Peyer's patch (tissue), 4 donors: Measurements from ENCODE around the gene PTCH1. TPM values are rescaled to one million over a fixed set of nuclear protein-coding genes. Genes with fewer than 3 reads are reported as not detected.

Experiments
- DNase-seq, 3 donors: peaks; one replicate each; pipeline ENCODE4 v3.0.0-alpha.2; 2017 to 2019
- H3K27ac ChIP-seq, 4 donors: fragments of 200-600 bp; sonication (generic); one replicate each; pipeline ENCODE4 v1.5.1; 2016 to 2019
- H3K27me3 ChIP-seq, 2 donors: fragments of 200-600 bp; sonication (generic); one replicate each; pipeline ENCODE4 v1.5.1; 2019
- H3K36me3 ChIP-seq, 3 donors: fragments of 200-600 bp; sonication (generic); one replicate each; pipeline ENCODE4 v1.5.1; 2016 to 2019
- H3K4me1 ChIP-seq, 4 donors: fragments of 200-600 bp; sonication (generic); one replicate each; pipeline ENCODE4 v1.5.1; 2016 to 2019
- H3K4me3 ChIP-seq, 4 donors: fragments of 200-600 bp; sonication (generic); 1 replicate in 3 of 4; 2 replicates in 1 of 4; pipeline ENCODE4 v1.5.1; 2016 to 2019; ENCODE audit warnings: mild to moderate bottlenecking in 1 of 4
- H3K9me3 ChIP-seq, 4 donors: fragments of 200-600 bp; sonication (generic); one replicate each; pipeline ENCODE4 v1.5.1; 2016 to 2019; ENCODE audit warnings: mild to moderate bottlenecking in 1 of 4
- POLR2A ChIP-seq, 2 donors: fragments of 450-650 bp; IDR thresholded peaks; one replicate each; pipeline ENCODE4 v1.5.1; 2017; ENCODE audit warnings: antibody characterized with exemption in 2 of 2, mild to moderate bottlenecking in 2 of 2, moderate library complexity in 2 of 2
- total RNA-seq, 4 donors: library from RNA; depleted of rRNA; stranded (reverse); fragments of >200 nt; gene quantifications; one replicate each; pipeline ENCODE4 v1.1.0, GENCODE V29; 2016
- TF ChIP-seq, protein P1 (sequence below), 6 experiments: fragments of 450-650 bp in 4 of 6; fragments of 200-600 bp in 2 of 6; sonication (generic) in 1 of 6; IDR thresholded peaks; one replicate each; pipeline ENCODE4 v1.5.1; 2017 to 2019; ENCODE audit warnings: antibody characterized with exemption in 6 of 6, mild to moderate bottlenecking in 3 of 6, moderate library complexity in 1 of 6

PTCH1 gene
- total RNA-seq, 4 donors from 2014 or later: 16.5 to 71.0 (median 24.0) TPM

DNA sequence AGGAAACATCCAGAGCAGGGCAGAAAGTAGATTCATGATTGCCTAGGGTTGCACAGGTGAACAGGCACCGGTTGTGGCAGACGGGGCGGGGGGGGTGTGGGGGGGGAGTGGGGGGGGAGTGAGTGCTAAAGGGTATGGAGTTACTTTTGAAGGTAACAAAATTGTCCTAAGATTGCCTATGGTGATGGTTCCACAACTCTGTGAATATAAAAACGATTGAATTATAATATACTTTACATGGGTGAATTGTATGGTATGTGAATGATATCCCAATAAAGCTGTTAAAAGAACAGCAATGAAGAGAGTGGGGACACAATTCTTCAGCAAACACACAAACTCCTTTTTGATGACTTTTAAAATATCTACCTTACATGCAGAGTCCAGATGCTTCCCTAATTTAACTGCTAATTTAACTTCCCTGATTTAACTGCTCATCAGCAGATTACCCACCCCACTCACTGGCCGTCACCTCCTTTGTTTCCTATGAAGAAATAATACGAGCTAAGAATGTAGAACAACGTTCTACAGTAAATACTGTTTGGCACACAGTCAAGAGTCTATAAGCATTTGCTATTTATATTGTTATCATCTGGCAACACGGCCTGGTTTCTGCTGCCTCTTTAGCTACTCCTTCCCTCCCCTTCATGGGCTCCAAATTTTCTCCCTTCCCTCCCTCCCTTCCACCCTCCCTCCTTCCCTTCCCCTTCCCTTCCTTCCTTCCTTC is 83.5 kb downstream of the PTCH1 start:
- TF ChIP-seq POLR2A (IDR thresholded peaks at IDR 0.05): no peak
- TF ChIP-seq, protein P1, sequence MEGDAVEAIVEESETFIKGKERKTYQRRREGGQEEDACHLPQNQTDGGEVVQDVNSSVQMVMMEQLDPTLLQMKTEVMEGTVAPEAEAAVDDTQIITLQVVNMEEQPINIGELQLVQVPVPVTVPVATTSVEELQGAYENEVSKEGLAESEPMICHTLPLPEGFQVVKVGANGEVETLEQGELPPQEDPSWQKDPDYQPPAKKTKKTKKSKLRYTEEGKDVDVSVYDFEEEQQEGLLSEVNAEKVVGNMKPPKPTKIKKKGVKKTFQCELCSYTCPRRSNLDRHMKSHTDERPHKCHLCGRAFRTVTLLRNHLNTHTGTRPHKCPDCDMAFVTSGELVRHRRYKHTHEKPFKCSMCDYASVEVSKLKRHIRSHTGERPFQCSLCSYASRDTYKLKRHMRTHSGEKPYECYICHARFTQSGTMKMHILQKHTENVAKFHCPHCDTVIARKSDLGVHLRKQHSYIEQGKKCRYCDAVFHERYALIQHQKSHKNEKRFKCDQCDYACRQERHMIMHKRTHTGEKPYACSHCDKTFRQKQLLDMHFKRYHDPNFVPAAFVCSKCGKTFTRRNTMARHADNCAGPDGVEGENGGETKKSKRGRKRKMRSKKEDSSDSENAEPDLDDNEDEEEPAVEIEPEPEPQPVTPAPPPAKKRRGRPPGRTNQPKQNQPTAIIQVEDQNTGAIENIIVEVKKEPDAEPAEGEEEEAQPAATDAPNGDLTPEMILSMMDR (IDR thresholded peaks at IDR 0.05): no peak
- H3K27ac ChIP-seq: no peak overlapping the region

DNA sequence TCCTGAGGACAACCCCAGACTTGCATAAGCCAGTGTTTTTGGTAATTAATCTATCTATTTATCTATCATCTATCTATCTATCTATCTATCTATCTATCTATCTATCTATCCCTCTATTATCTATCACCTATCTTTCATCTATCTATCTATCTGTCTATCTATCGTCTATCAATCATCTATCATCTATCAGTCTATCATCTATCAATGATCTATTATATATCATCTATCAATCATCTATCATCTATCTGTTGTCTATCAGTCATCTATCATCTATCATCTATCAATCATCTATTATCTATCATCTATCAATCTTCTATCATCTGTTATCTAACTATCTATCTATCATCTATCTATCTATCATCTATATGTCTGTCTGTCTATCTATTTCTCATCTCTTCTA is 85.5 kb downstream of the PTCH1 start:
- no peak for TF ChIP-seq POLR2A (IDR thresholded peaks at IDR 0.05)
- TF ChIP-seq, protein P1 (IDR thresholded peaks at IDR 0.05): no peak
- no peaks in the 10 kb centered on the region for H3K4me1 ChIP-seq
- H3K36me3 ChIP-seq: no peaks in the 10 kb centered on the region
- DNase-seq: no peak
- H3K27me3 ChIP-seq: no peaks in the 10 kb centered on the region
- H3K9me3 ChIP-seq: no peaks in the 10 kb centered on the region
- H3K4me3 ChIP-seq: no peak overlapping the region
- no peak overlapping the region for H3K27ac ChIP-seq

More for the DNA sequence above, 83.5 kb downstream of the PTCH1 start:
- Histone ChIP-seq H3K4me1 (no peaks in the 10 kb centered on the region), H3K27me3 (no peaks in the 10 kb centered on the region), H3K36me3 (no peaks in the 10 kb centered on the region), H3K4me3 (no peak overlapping the region), H3K9me3 (no peaks in the 10 kb centered on the region)
- no peak for DNase-seq

DNA sequence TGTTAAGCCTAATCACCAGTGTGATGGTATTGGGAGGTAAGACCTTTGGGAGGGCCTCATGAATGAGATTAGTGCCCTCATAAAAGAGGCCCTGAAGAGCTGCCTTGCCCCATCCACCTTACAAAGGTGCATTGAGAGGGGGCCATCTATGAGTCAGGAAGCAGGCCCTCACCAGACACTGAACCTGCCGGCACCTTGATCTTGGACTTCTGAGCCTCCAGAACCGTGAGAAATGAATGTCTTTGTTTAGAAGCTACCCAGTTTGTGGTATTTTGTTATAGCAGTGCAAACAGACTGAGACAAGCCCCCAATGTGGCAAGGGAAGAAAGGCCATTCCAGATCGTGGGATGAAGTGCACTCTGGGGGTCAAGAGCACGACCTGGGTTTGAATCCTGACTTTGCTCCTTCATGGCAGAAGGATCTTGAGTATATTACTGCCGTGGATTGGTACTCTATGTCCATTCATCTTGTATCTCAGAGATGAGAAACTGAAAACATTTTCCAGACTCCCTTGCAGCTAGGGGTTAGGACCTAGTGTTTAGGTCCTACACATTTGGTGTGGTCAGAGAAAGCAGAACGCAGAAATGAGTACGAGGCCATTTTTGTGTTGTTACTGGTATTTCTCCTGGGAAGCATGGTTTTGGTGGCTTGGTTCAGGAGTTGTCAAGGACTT is 86.7 kb downstream of the PTCH1 start:
- no peaks in the 10 kb centered on the region for H3K27me3 ChIP-seq
- H3K4me3 ChIP-seq: no peak overlapping the region
- TF ChIP-seq POLR2A (IDR thresholded peaks at IDR 0.05): no peak
- TF ChIP-seq, protein P1 (IDR thresholded peaks at IDR 0.05): no peak
- no peak overlapping the region for H3K27ac ChIP-seq
- no peaks in the 10 kb centered on the region for H3K4me1 ChIP-seq
- H3K9me3 ChIP-seq: no peaks in the 10 kb centered on the region
- H3K36me3 ChIP-seq: no peaks in the 10 kb centered on the region
- DNase-seq: no peak

DNA sequence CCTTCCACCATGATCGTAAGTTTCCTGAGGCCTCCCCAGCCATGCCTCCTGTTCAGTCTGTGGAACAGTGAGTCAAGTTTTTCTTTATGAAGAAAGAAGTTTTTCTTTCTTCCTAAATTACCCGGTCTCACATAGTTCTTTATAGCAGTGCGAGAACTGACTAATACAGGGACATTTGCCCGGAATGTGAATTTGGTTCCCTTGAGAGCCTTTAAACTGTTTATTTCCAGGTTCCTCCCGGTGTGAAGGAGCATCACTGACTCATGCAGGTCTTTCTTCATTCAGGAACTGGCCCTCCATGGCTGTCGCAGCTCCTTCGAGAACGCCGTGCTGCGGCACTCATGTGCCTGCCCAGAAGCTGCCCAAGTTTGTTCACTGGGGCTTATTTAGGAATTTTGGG is 87.7 kb downstream of the PTCH1 start:
- H3K4me3 ChIP-seq: no peak overlapping the region
- no peaks in the 10 kb centered on the region for H3K36me3 ChIP-seq
- no peaks in the 10 kb centered on the region for H3K9me3 ChIP-seq
- no peaks in the 10 kb centered on the region for H3K27me3 ChIP-seq
- no peak overlapping the region for H3K27ac ChIP-seq
- TF ChIP-seq, protein P1 (IDR thresholded peaks at IDR 0.05): no peak
- TF ChIP-seq POLR2A (IDR thresholded peaks at IDR 0.05): no peak
- DNase-seq: no peak
- no peaks in the 10 kb centered on the region for H3K4me1 ChIP-seq

DNA sequence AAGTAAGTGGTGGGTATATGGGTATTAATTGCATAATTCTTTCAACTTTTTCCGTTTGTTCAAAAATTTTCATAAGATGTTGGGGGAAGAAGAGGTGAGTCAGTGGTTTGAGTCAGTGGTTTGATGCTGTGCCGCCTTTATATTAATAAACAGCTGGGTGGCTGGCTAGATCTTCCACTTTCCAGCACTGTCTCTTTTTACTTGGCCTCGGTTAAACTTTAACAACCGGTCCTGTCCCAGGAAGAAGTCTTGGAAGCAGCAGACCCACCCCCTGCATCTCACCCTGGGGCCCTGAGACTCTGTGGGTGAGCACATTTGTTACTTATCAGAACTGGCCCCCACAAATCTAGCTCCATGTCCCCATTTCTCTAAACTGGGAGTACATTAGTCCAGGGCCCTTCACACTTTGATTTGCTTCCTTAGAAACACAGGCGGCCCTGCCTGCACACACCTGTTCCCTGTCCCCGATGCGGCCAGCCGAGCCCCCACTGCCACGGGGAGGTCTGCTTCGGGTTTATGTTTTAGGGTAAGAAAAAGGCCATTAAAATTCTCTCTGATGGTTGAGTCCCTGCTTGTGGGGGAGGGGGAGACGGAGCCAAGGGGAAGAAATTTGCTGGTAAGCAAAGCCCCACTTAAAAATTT is 90.7 kb downstream of the PTCH1 start:
- no peaks in the 10 kb centered on the region for H3K27me3 ChIP-seq
- H3K27ac ChIP-seq: peak overlapping the region in 3 of 4 donors; percentile 38 to 74 (median 66)
- H3K36me3 ChIP-seq: no peaks in the 10 kb centered on the region
- DNase-seq: no peak
- no peaks in the 10 kb centered on the region for H3K4me1 ChIP-seq
- peaks cover 0 to 18% (median 4%) of the 10 kb centered on the region in 4 donors for H3K9me3 ChIP-seq
- TF ChIP-seq, protein P1 (IDR thresholded peaks at IDR 0.05): no peak
- TF ChIP-seq POLR2A (IDR thresholded peaks at IDR 0.05): no peak
- H3K4me3 ChIP-seq: peak overlapping the region; percentile 24 to 52 (median 40)
